ENCODE data around the gene RANBP3. TPM values are rescaled to one million over a fixed set of nuclear protein-coding genes. Genes with fewer than 3 reads are reported as not detected.
A peak's percentile ranks its signal among the peaks of the same experiment; 100 is the strongest.

Gene RANBP3
- total RNA-seq, 4 donors from 2014 or later, result 57.8 to 148 (median 82.7) TPM

DNA sequence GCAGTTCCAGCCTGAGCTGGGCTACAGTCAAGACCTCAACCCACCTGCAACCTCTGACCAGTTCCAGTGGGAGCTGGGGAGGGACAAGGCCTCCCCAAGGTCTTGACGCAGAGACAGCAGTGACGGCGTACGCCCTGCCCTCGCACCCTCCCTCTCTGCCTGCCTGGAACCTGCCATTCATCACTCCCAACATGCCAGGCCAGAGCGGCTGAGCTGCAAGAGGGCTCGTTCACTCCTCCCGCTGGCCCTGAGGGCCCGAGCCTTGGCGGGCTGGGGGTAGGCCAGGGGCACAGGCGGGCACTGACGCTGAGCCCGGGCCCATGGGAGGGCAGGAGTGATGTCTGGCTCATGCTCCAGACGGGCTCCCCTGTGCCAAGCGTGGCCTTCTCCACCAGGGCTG lies 82.5 kb downstream of the RANBP3 start:
- H3K36me3 ChIP-seq, result peaks cover 19% of the 10 kb centered on the region in 2 donors
- H3K27ac ChIP-seq, result no peak overlapping the region
- H3K4me3 ChIP-seq (replicated peaks in 1 of 3), result no peak overlapping the region
- H3K9me3 ChIP-seq, result no peaks in the 10 kb centered on the region
- TF ChIP-seq, protein P1, sequence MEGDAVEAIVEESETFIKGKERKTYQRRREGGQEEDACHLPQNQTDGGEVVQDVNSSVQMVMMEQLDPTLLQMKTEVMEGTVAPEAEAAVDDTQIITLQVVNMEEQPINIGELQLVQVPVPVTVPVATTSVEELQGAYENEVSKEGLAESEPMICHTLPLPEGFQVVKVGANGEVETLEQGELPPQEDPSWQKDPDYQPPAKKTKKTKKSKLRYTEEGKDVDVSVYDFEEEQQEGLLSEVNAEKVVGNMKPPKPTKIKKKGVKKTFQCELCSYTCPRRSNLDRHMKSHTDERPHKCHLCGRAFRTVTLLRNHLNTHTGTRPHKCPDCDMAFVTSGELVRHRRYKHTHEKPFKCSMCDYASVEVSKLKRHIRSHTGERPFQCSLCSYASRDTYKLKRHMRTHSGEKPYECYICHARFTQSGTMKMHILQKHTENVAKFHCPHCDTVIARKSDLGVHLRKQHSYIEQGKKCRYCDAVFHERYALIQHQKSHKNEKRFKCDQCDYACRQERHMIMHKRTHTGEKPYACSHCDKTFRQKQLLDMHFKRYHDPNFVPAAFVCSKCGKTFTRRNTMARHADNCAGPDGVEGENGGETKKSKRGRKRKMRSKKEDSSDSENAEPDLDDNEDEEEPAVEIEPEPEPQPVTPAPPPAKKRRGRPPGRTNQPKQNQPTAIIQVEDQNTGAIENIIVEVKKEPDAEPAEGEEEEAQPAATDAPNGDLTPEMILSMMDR (IDR thresholded peaks at IDR 0.05), result no peak
- TF ChIP-seq POLR2A (IDR thresholded peaks at IDR 0.05), result no peak
- WGBS, 2 donors, result 84 to 100% methylated on average over 2 to 8 of the region's 15 CpGs
- peaks cover 7 to 32% of the 10 kb centered on the region in 2 donors for H3K4me1 ChIP-seq
- intact Hi-C loops (cut with DNase I), result no loop called here
- DNase-seq, result no peak
- no peaks in the 10 kb centered on the region for H3K27me3 ChIP-seq

DNA sequence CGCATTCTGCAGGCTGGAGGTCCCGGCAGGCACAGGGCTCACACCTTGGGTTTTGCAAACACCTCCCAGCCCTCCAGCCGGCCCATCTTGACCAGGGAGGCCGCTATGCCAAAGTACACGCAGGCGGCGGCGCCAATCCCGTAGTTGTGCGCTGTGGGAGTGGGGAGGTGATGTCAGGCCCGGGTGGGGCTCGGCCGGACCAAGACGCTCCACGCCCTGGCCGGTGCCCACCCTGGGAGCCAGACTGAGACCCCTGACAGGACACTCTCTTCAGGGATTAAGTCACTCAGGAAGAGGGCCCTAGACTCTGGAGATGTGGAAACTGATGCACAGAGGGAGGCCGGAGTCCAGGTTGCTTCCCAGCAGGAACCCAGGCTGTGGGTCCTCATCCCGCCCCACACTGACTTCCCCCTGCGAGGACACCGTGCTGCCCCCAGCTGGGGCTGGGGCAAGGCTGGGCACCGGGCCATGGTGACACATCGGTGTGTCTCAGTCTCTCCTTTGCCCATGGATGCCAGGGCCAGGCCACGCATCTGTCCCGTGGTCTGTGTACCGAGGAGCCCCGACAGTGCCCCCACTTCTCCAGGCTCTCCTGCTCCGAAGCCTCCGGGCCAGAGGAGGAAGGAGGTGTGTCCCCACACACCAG lies 83.1 kb downstream of the RANBP3 start:
- Histone ChIP-seq H3K4me1 (peaks cover 7 to 36% of the 10 kb centered on the region in 2 donors), H3K27me3 (no peaks in the 10 kb centered on the region), H3K36me3 (peaks cover 19% of the 10 kb centered on the region in 2 donors), H3K4me3 (replicated peaks in 1 of 3) (no peak overlapping the region), H3K9me3 (no peaks in the 10 kb centered on the region), H3K27ac (no peak overlapping the region)
- 91 to 93% methylated on average over 16 to 19 of the region's 28 CpGs for WGBS, 2 donors
- intact Hi-C loops (cut with DNase I), result no loop called here
- no peak for DNase-seq
- TF ChIP-seq, protein P1 (IDR thresholded peaks at IDR 0.05), result no peak
- TF ChIP-seq POLR2A (IDR thresholded peaks at IDR 0.05), result no peak

DNA sequence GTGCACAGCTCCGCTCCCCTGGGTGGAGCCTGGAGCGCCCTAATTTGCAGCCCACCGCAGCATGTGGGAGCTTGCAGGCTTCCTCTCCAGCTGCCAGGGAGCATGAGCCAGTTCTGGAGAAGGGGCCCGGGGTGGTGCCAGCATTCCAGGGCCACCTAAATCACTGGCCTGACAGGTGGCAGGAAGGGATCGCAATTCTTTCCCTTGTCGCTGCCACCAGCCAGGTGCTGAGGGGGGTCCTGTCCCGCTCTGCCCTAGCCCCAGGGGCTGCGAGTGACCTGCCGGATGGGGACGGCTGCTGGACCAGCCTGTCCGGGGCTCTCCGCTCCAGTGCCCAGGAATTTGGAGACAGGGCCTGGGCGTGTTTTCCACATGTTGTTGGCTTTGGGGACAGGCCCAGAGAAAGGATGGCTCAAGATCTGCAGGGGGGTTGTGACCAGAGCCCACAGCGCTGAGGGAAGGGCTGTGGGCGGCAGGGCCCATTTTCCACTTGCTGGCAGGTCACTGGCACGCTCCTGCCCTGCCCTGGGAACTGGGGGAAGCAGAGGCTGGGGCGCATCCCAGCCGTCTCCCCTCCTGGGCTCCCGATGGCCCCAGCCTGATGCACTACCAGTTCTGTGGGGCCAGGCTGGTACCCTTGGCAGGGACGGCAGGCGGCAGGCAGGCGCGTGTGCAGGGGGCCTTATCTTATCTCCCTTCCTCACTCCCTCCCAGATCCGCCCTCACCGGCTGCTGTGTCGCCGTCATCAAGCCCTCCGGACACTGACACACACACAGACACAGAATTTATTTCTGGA lies 83.8 kb downstream of the RANBP3 start:
- peak overlapping the region in 1 of 3 donors; percentile 45 for H3K27ac ChIP-seq
- intact Hi-C loops (cut with DNase I), result loop anchor here (2.0 kb wide), 1 partner anchor 89 kb away; the partner anchor contains the start of gene NRTN
- H3K4me1 ChIP-seq, result peaks cover 7 to 40% of the 10 kb centered on the region in 2 donors

DNA sequence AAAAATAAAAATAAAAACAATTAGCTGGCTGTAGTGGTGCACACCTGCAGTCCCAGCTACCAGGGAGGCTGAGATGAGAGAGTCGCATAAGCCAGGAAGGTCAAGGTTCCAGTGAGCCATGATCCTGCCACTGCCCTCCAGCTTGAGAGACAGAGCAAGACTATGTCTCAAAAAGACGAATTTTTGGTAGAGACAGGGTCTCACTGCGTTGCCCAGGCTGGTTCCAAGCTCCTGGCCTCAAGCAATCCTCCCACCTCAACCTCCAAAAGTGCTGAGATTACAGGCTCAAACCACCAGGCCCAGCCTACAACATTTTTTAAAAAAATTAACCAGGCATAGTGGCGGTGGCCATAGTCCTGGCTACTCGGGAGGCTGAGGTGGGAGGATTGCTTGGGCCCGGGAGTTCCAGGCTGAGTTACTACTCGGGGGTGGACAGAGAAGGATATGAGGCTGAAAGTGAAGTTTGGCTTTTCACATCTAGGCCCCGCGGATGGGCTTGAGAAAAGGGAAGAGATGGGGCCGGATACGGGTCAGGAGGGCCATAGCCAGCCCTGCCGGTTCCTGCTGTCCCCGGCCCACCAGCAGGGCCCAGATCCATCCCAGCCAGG lies 84.5 kb downstream of the RANBP3 start:
- Histone ChIP-seq H3K27me3 (no peaks in the 10 kb centered on the region), H3K4me1 (peaks cover 7 to 40% of the 10 kb centered on the region in 2 donors), H3K36me3 (peaks cover 19% of the 10 kb centered on the region in 2 donors), H3K9me3 (no peaks in the 10 kb centered on the region), H3K4me3 (replicated peaks in 1 of 3) (no peak overlapping the region), H3K27ac (peak overlapping the region in 1 of 3 donors; percentile 45)
- intact Hi-C loops (cut with DNase I), result loop anchor here (2.0 kb wide), 1 partner anchor 89 kb away; the partner anchor contains the start of gene NRTN
- no peak for TF ChIP-seq POLR2A (IDR thresholded peaks at IDR 0.05)
- TF ChIP-seq, protein P1 (IDR thresholded peaks at IDR 0.05), result no peak
- WGBS, 2 donors, result 79% methylated on average over 13 of the region's 13 CpGs
- no peak for DNase-seq

More for the DNA sequence above, 83.8 kb downstream of the RANBP3 start:
- no peak overlapping the region for H3K4me3 ChIP-seq (replicated peaks in 1 of 3)
- peaks cover 19% of the 10 kb centered on the region in 2 donors for H3K36me3 ChIP-seq
- no peaks in the 10 kb centered on the region for H3K27me3 ChIP-seq
- TF ChIP-seq POLR2A (IDR thresholded peaks at IDR 0.05), result no peak
- TF ChIP-seq, protein P1 (IDR thresholded peaks at IDR 0.05), result no peak
- peak; percentile 53 to 70 for DNase-seq
- WGBS, 2 donors, result 56 to 66% methylated on average over 11 to 27 of the region's 28 CpGs
- H3K9me3 ChIP-seq, result no peaks in the 10 kb centered on the region

Measured in thyroid gland (tissue), 4 donors.